M059J (cell line): Measurements from ENCODE around the gene KRTAP5-11. TPM values are rescaled to one million over a fixed set of nuclear protein-coding genes. Genes with fewer than 3 reads are reported as not detected.
"Not testable (repeated sequence)": the region's sequence is repeated elsewhere in the genome, so short reads cannot be mapped to it uniquely, and the experiment has no call there.

ENCODE experiments used
- DNase-seq: peaks from one replicate; pipeline ENCODE4 v3.0.0-alpha.2; 2012; ENCODE audit warnings: low read depth
- total RNA-seq: library from RNA; depleted of rRNA; stranded (reverse); fragments of >200 nt; shearing (Covaris generic); gene quantifications from 2 replicates; pipeline ENCODE4 v1.2.3, GENCODE V29; 2014

The KRTAP5-11 gene
- total RNA-seq, 1 experiment from 2014 or later = not detected

- DNase-seq = no peak
These were observed 849 bp downstream of the KRTAP5-11 start for GRCh38 chr11:71581826-71582225.

GRCh38 chr11:71580057-71581003, 2.3 kb downstream of the KRTAP5-11 start:
- peak; percentile 78 for DNase-seq

GRCh38 chr11:71579513-71579912, 3.2 kb downstream of the KRTAP5-11 start:
- DNase-seq = peak; percentile 26

- DNase-seq = no peak
These were observed 5.1 kb downstream of the KRTAP5-11 start for GRCh38 chr11:71577469-71578004.

- DNase-seq = not testable (repeated sequence)
These were observed 5.8 kb downstream of the KRTAP5-11 start for GRCh38 chr11:71576688-71577465.

GRCh38 chr11:71575723-71576424, 6.8 kb downstream of the KRTAP5-11 start:
- DNase-seq = no peak

GRCh38 chr11:71574418-71574817, 8.3 kb downstream of the KRTAP5-11 start:
- no peak for DNase-seq

- DNase-seq = no peak
These were observed 9.9 kb downstream of the KRTAP5-11 start for GRCh38 chr11:71572811-71573210.

- not testable (repeated sequence) for DNase-seq
These were observed 11.4 kb downstream of the KRTAP5-11 start for GRCh38 chr11:71571101-71571850.

GRCh38 chr11:71568704-71569349, 13.8 kb downstream of the KRTAP5-11 start:
- peak; percentile 14 for DNase-seq

- not testable (repeated sequence) for DNase-seq
These were observed 15.0 kb downstream of the KRTAP5-11 start for GRCh38 chr11:71567633-71568032.

- not testable (repeated sequence) for DNase-seq
These were observed 15.8 kb downstream of the KRTAP5-11 start for GRCh38 chr11:71566626-71567599.

GRCh38 chr11:71566081-71566620, 16.5 kb downstream of the KRTAP5-11 start:
- no peak for DNase-seq

GRCh38 chr11:71565263-71565662, 17.4 kb downstream of the KRTAP5-11 start, which contains the start of gene KRTAP5-10:
Gene KRTAP5-10 (plus strand): TSS chr11:71565563. CDS start chr11:71565588, 25 bp downstream.
- no peak for DNase-seq

GRCh38 chr11:71564430-71564829, 18.2 kb downstream of the KRTAP5-11 start:
- no peak for DNase-seq

- peak; percentile 57 for DNase-seq
These were observed 19.3 kb downstream of the KRTAP5-11 start for GRCh38 chr11:71563406-71563805.

GRCh38 chr11:71562120-71562519, 20.6 kb downstream of the KRTAP5-11 start:
- no peak for DNase-seq

GRCh38 chr11:71558996-71559395, 23.7 kb downstream of the KRTAP5-11 start:
- no peak for DNase-seq

GRCh38 chr11:71557257-71557656, 25.4 kb downstream of the KRTAP5-11 start:
- no peak for DNase-seq
